ENCODE measurements around the gene ZNF835. TPM values are rescaled to one million over a fixed set of nuclear protein-coding genes. Genes with fewer than 3 reads are reported as not detected.
A peak's percentile ranks its signal among the peaks of the same experiment; 100 is the strongest.

ZNF835 gene
- 1 to 10 TPM in 1 of 2 experiments, under 1 TPM in 1; 0.97 to 2.2 TPM for total RNA-seq

GRCh38 chr19:56671613-56671994 lies at the start of gene ZNF835:
ZNF835 (minus strand) TSS chr19:56671757; CDS start chr19:56665198, 6,559 bp downstream.
- Mint-ChIP-seq H3K27me3 (no peaks in the 10 kb centered on the region), H3K4me3 (peak within 1 kb of the TSS; percentile 83), H3K27ac (peak within 1 kb of the TSS; percentile 38), H3K4me1 (ENCODE audit: low read depth) (peaks cover 12% of the 10 kb centered on the region), H3K36me3 (peaks cover 10% of the 10 kb centered on the region), H3K9me3 (peaks cover 25% of the 10 kb centered on the region)
- intact Hi-C loops (cut with micrococcal nuclease): no loop called here
- peak; percentile 85 for DNase-seq
- ChIA-PET POLR2A (no interaction called here), CTCF (no interaction called here)

- intact Hi-C loops (cut with micrococcal nuclease): no loop called here
- CTCF ChIA-PET: interaction anchor here (0.6 kb wide), 1 partner anchor 110 kb away, joined by 3 read pairs; no protein-coding TSS in a partner anchor
- H3K27me3 Mint-ChIP-seq: no peaks in the 10 kb centered on the region
- H3K36me3 Mint-ChIP-seq: peaks cover 6% of the 10 kb centered on the region
- DNase-seq: no peak
- peaks cover 59% of the 10 kb centered on the region for H3K9me3 Mint-ChIP-seq
- no peak overlapping the region for H3K4me3 Mint-ChIP-seq
- POLR2A ChIA-PET: no interaction called here
- H3K27ac Mint-ChIP-seq: no peak overlapping the region
- no peaks in the 10 kb centered on the region for H3K4me1 Mint-ChIP-seq (ENCODE audit: low read depth)
Observed at GRCh38 chr19:56720281-56720680, 48.7 kb upstream of the ZNF835 start.

- ChIA-PET CTCF (no interaction called here), POLR2A (no interaction called here)
- H3K4me1 Mint-ChIP-seq (ENCODE audit: low read depth): no peaks in the 10 kb centered on the region
- peaks cover 45% of the 10 kb centered on the region for H3K9me3 Mint-ChIP-seq
- no peak overlapping the region for H3K4me3 Mint-ChIP-seq
- H3K36me3 Mint-ChIP-seq: peaks cover 6% of the 10 kb centered on the region
- intact Hi-C loops (cut with micrococcal nuclease): no loop called here
- no peak overlapping the region for H3K27ac Mint-ChIP-seq
- DNase-seq: no peak
- H3K27me3 Mint-ChIP-seq: no peaks in the 10 kb centered on the region
Observed at GRCh38 chr19:56718231-56718630, 46.7 kb upstream of the ZNF835 start.

- Mint-ChIP-seq H3K4me3 (no peak overlapping the region), H3K27me3 (no peaks in the 10 kb centered on the region), H3K36me3 (peaks cover 5% of the 10 kb centered on the region), H3K4me1 (ENCODE audit: low read depth) (no peaks in the 10 kb centered on the region), H3K9me3 (peaks cover 44% of the 10 kb centered on the region), H3K27ac (no peak overlapping the region)
- ChIA-PET CTCF (no interaction called here), POLR2A (no interaction called here)
- no peak for DNase-seq
- intact Hi-C loops (cut with micrococcal nuclease): no loop called here
Observed at GRCh38 chr19:56712611-56713276, 41.2 kb upstream of the ZNF835 start.

GRCh38 chr19:56710437-56710836 lies 38.9 kb upstream of the ZNF835 start:
- CTCF ChIA-PET: no interaction called here
- DNase-seq: no peak

GRCh38 chr19:56707821-56708220 lies 36.3 kb upstream of the ZNF835 start:
- Mint-ChIP-seq H3K36me3 (peaks cover 2% of the 10 kb centered on the region), H3K9me3 (peaks cover 58% of the 10 kb centered on the region)

More at GRCh38 chr19:56710437-56710836, 38.9 kb upstream of the ZNF835 start:
- H3K9me3 Mint-ChIP-seq: peaks cover 49% of the 10 kb centered on the region
- H3K27me3 Mint-ChIP-seq: no peaks in the 10 kb centered on the region
- POLR2A ChIA-PET: no interaction called here
- intact Hi-C loops (cut with micrococcal nuclease): no loop called here
- no peak overlapping the region for H3K27ac Mint-ChIP-seq
- peaks cover 2% of the 10 kb centered on the region for H3K36me3 Mint-ChIP-seq
- H3K4me3 Mint-ChIP-seq: no peak overlapping the region
- H3K4me1 Mint-ChIP-seq (ENCODE audit: low read depth): no peaks in the 10 kb centered on the region

GRCh38 chr19:56705939-56706338 lies 34.4 kb upstream of the ZNF835 start:
- Mint-ChIP-seq H3K9me3 (peaks cover 56% of the 10 kb centered on the region), H3K27me3 (no peaks in the 10 kb centered on the region), H3K36me3 (peaks cover 7% of the 10 kb centered on the region), H3K4me1 (ENCODE audit: low read depth) (no peaks in the 10 kb centered on the region), H3K4me3 (no peak overlapping the region), H3K27ac (no peak overlapping the region)
- ChIA-PET POLR2A (no interaction called here), CTCF (no interaction called here)
- no peak for DNase-seq
- intact Hi-C loops (cut with micrococcal nuclease): no loop called here

More at GRCh38 chr19:56707821-56708220, 36.3 kb upstream of the ZNF835 start:
- POLR2A ChIA-PET: no interaction called here
- CTCF ChIA-PET: no interaction called here
- Mint-ChIP-seq H3K27ac (no peak overlapping the region), H3K4me1 (ENCODE audit: low read depth) (no peaks in the 10 kb centered on the region), H3K4me3 (no peak overlapping the region), H3K27me3 (no peaks in the 10 kb centered on the region)
- no peak for DNase-seq
- intact Hi-C loops (cut with micrococcal nuclease): no loop called here

- Mint-ChIP-seq H3K27me3 (no peaks in the 10 kb centered on the region), H3K4me3 (no peak overlapping the region), H3K36me3 (peaks cover 11% of the 10 kb centered on the region), H3K27ac (no peak overlapping the region), H3K9me3 (peaks cover 49% of the 10 kb centered on the region), H3K4me1 (ENCODE audit: low read depth) (no peaks in the 10 kb centered on the region)
- ChIA-PET CTCF (no interaction called here), POLR2A (no interaction called here)
- DNase-seq: no peak
- intact Hi-C loops (cut with micrococcal nuclease): no loop called here
Observed at GRCh38 chr19:56701895-56702294, 30.3 kb upstream of the ZNF835 start.

GRCh38 chr19:56699552-56699951 lies 28.0 kb upstream of the ZNF835 start:
- no peaks in the 10 kb centered on the region for H3K4me1 Mint-ChIP-seq (ENCODE audit: low read depth)
- intact Hi-C loops (cut with micrococcal nuclease): no loop called here
- no peaks in the 10 kb centered on the region for H3K27me3 Mint-ChIP-seq
- CTCF ChIA-PET: no interaction called here
- POLR2A ChIA-PET: no interaction called here
- H3K4me3 Mint-ChIP-seq: no peak overlapping the region
- H3K27ac Mint-ChIP-seq: no peak overlapping the region
- H3K9me3 Mint-ChIP-seq: peaks cover 43% of the 10 kb centered on the region
- DNase-seq: no peak
- H3K36me3 Mint-ChIP-seq: peaks cover 11% of the 10 kb centered on the region

GRCh38 chr19:56692206-56692895 lies 20.8 kb upstream of the ZNF835 start:
- ChIA-PET POLR2A (no interaction called here), CTCF (no interaction called here)
- no peak overlapping the region for H3K27ac Mint-ChIP-seq
- H3K36me3 Mint-ChIP-seq: peaks cover 7% of the 10 kb centered on the region
- H3K27me3 Mint-ChIP-seq: no peaks in the 10 kb centered on the region
- H3K4me1 Mint-ChIP-seq (ENCODE audit: low read depth): no peaks in the 10 kb centered on the region
- no peak overlapping the region for H3K4me3 Mint-ChIP-seq
- no peak for DNase-seq
- intact Hi-C loops (cut with micrococcal nuclease): no loop called here
- H3K9me3 Mint-ChIP-seq: peaks cover 44% of the 10 kb centered on the region

GRCh38 chr19:56690670-56691069 lies 19.1 kb upstream of the ZNF835 start:
- intact Hi-C loops (cut with micrococcal nuclease): no loop called here
- peaks cover 7% of the 10 kb centered on the region for H3K36me3 Mint-ChIP-seq
- H3K27me3 Mint-ChIP-seq: no peaks in the 10 kb centered on the region
- CTCF ChIA-PET: no interaction called here
- no peaks in the 10 kb centered on the region for H3K4me1 Mint-ChIP-seq (ENCODE audit: low read depth)
- no peak overlapping the region for H3K4me3 Mint-ChIP-seq
- H3K27ac Mint-ChIP-seq: no peak overlapping the region
- POLR2A ChIA-PET: no interaction called here
- peaks cover 52% of the 10 kb centered on the region for H3K9me3 Mint-ChIP-seq
- DNase-seq: no peak

- Mint-ChIP-seq H3K4me3 (no peak overlapping the region), H3K4me1 (ENCODE audit: low read depth) (no peaks in the 10 kb centered on the region), H3K27me3 (no peaks in the 10 kb centered on the region), H3K36me3 (peaks cover 7% of the 10 kb centered on the region), H3K27ac (no peak overlapping the region), H3K9me3 (peaks cover 56% of the 10 kb centered on the region)
- intact Hi-C loops (cut with micrococcal nuclease): no loop called here
- ChIA-PET POLR2A (no interaction called here), CTCF (no interaction called here)
- no peak for DNase-seq
Observed at GRCh38 chr19:56689198-56689597, 17.6 kb upstream of the ZNF835 start.

GRCh38 chr19:56687031-56687430 lies 15.5 kb upstream of the ZNF835 start:
- peaks cover 43% of the 10 kb centered on the region for H3K9me3 Mint-ChIP-seq
- H3K4me1 Mint-ChIP-seq (ENCODE audit: low read depth): no peaks in the 10 kb centered on the region
- no peak overlapping the region for H3K4me3 Mint-ChIP-seq
- H3K27ac Mint-ChIP-seq: no peak overlapping the region
- intact Hi-C loops (cut with micrococcal nuclease): no loop called here
- POLR2A ChIA-PET: no interaction called here
- no peaks in the 10 kb centered on the region for H3K27me3 Mint-ChIP-seq
- CTCF ChIA-PET: no interaction called here
- peaks cover 4% of the 10 kb centered on the region for H3K36me3 Mint-ChIP-seq
- no peak for DNase-seq

All from activated CD4-positive, alpha-beta memory T cell treated with anti-CD3 and anti-CD28 coated beads for 36 hours (primary cell).